Gastroesophageal sphincter (tissue), 4 donors: ENCODE measurements around the gene REM1. TPM values are rescaled to one million over a fixed set of nuclear protein-coding genes. Genes with fewer than 3 reads are reported as not detected.

Source experiments
- ATAC-seq: fragments of 150-250 bp; one replicate; pipeline ENCODE4 v1.9.1; 2016; ENCODE audit warnings: mild to moderate bottlenecking, moderate library complexity
- H3K27ac ChIP-seq, 4 donors: fragments of 200-600 bp; sonication (generic) in 3 of 4; 1 replicate in 3 of 4; 2 replicates in 1 of 4; pipeline ENCODE4 v1.5.1; 2016 to 2019
- H3K27me3 ChIP-seq: fragments of 200-600 bp; sonication (generic); one replicate; pipeline ENCODE4 v1.5.1; 2019
- H3K36me3 ChIP-seq, 2 donors: fragments of 200-600 bp; sonication (generic); one replicate each; pipeline ENCODE4 v1.5.1; 2019; ENCODE audit warnings: control low read depth in 1 of 2
- H3K4me1 ChIP-seq, 3 donors: fragments of 200-600 bp; sonication (generic); 1 replicate in 2 of 3; 2 replicates in 1 of 3; pipeline ENCODE4 v1.5.1; 2016 to 2019; ENCODE audit warnings: control low read depth in 2 of 3
- H3K4me3 ChIP-seq, 2 donors: fragments of 200-600 bp; sonication (generic); one replicate each; pipeline ENCODE4 v1.5.1; 2019; ENCODE audit warnings: mild to moderate bottlenecking in 1 of 2, moderate library complexity in 1 of 2
- H3K9me3 ChIP-seq, 3 donors: fragments of 200-600 bp; sonication (generic); one replicate each; pipeline ENCODE4 v1.5.1; 2017 to 2019; ENCODE audit warnings: control low read depth in 2 of 3
- CTCF ChIP-seq, 4 experiments: fragments of 200-600 bp in 2 of 4; fragments of 450-650 bp in 2 of 4; sonication (generic) in 1 of 4; IDR thresholded peaks; one replicate each; pipeline ENCODE4 v1.5.1; 2017 to 2019; ENCODE audit warnings: antibody characterized with exemption in 4 of 4, mild to moderate bottlenecking in 2 of 4, moderate library complexity in 2 of 4
- EP300 ChIP-seq: sonication (generic); formaldehyde crosslinking; IDR thresholded peaks from one replicate; pipeline ENCODE4 v1.6.1; 2017; ENCODE audit warnings: antibody characterized with exemption, mild to moderate bottlenecking
- POLR2A ChIP-seq, 2 donors: fragments of 450-650 bp; IDR thresholded peaks; one replicate each; pipeline ENCODE4 v1.6.1; 2017; ENCODE audit warnings: antibody characterized with exemption in 2 of 2, mild to moderate bottlenecking in 2 of 2, moderate library complexity in 1 of 2
- POLR2AphosphoS5 ChIP-seq: sonication (generic); formaldehyde crosslinking; IDR thresholded peaks from one replicate; pipeline ENCODE4 v1.6.1; 2017; ENCODE audit warnings: antibody characterized with exemption
- WGBS, 2 donors: methylation state at CpG; one replicate each; pipeline ENCODE4 v1.1.5; 2018; ENCODE audit warnings: low coverage in 1 of 2; 5-methylcytosine and 5-hydroxymethylcytosine counted together
- total RNA-seq, 4 donors: library from RNA; depleted of rRNA; stranded (reverse); fragments of >200 nt; gene quantifications; one replicate each; pipeline ENCODE4 v1.1.0, GENCODE V29; 2016

The REM1 gene
- total RNA-seq, 4 donors from 2014 or later: 3.2 to 7.1 (median 5.4) TPM

- Histone ChIP-seq H3K4me1 (peaks cover 0 to 25% (median 8%) of the 10 kb centered on the region in 3 donors), H3K9me3 (no peaks in the 10 kb centered on the region), H3K27me3 (no peaks in the 10 kb centered on the region), H3K4me3 (no peak overlapping the region), H3K36me3 (no peaks in the 10 kb centered on the region), H3K27ac (no peak overlapping the region)
- no peak for ATAC-seq
- no peak for TF ChIP-seq POLR2A (IDR thresholded peaks at IDR 0.05)
- TF ChIP-seq POLR2AphosphoS5: no peak
- TF ChIP-seq CTCF (IDR thresholded peaks at IDR 0.05): no peak
- no peak for TF ChIP-seq EP300
- WGBS, 2 donors: 38 to 87% methylated on average over 1 to 3 of the region's 3 CpGs
These were observed 14.1 kb downstream of the REM1 start for GRCh38 chr20:31489152-31489551.

- Histone ChIP-seq H3K27me3 (no peaks in the 10 kb centered on the region), H3K9me3 (no peaks in the 10 kb centered on the region), H3K4me1 (peaks cover 0 to 15% (median 3%) of the 10 kb centered on the region in 3 donors), H3K27ac (no peak overlapping the region), H3K4me3 (no peak overlapping the region), H3K36me3 (no peaks in the 10 kb centered on the region)
- WGBS, 2 donors: 80 to 90% methylated on average over 1 to 2 of the region's 3 CpGs
- TF ChIP-seq POLR2AphosphoS5: no peak
- no peak for TF ChIP-seq POLR2A (IDR thresholded peaks at IDR 0.05)
- no peak for TF ChIP-seq EP300
- TF ChIP-seq CTCF (IDR thresholded peaks at IDR 0.05): no peak
- ATAC-seq: no peak
These were observed 15.7 kb downstream of the REM1 start for GRCh38 chr20:31490752-31491151.

GRCh38 chr20:31494131-31494530 lies 19.0 kb downstream of the REM1 start:
- Histone ChIP-seq H3K27ac (no peak overlapping the region), H3K27me3 (no peaks in the 10 kb centered on the region), H3K4me3 (no peak overlapping the region), H3K36me3 (no peaks in the 10 kb centered on the region), H3K4me1 (peaks cover 0 to 25% (median 3%) of the 10 kb centered on the region in 3 donors), H3K9me3 (no peaks in the 10 kb centered on the region)
- no peak for ATAC-seq
- TF ChIP-seq POLR2AphosphoS5 (no peak), CTCF (IDR thresholded peaks at IDR 0.05) (peak in 2 of 4 experiments; percentile 10 to 28), EP300 (no peak), POLR2A (IDR thresholded peaks at IDR 0.05) (no peak)
- WGBS, 2 donors: 50 to 62% methylated on average over 2 of the region's 2 CpGs

GRCh38 chr20:31496761-31497295 lies 21.7 kb downstream of the REM1 start:
- peak; percentile 81 for ATAC-seq
- H3K36me3 ChIP-seq: no peaks in the 10 kb centered on the region
- H3K9me3 ChIP-seq: no peaks in the 10 kb centered on the region
- no peaks in the 10 kb centered on the region for H3K27me3 ChIP-seq
- H3K4me1 ChIP-seq: peaks cover 0 to 25% (median 3%) of the 10 kb centered on the region in 3 donors
- H3K27ac ChIP-seq: peak overlapping the region; percentile 4 to 76 (median 74)
- H3K4me3 ChIP-seq: peak overlapping the region; percentile 0 to 27
- TF ChIP-seq POLR2AphosphoS5: no peak
- no peak for TF ChIP-seq EP300
- no peak for TF ChIP-seq POLR2A (IDR thresholded peaks at IDR 0.05)
- peak in 1 of 4 experiments; percentile 20 for TF ChIP-seq CTCF (IDR thresholded peaks at IDR 0.05)
- WGBS, 2 donors: 0 to 10% methylated on average over 2 to 4 of the region's 15 CpGs

- WGBS, 2 donors: 18 to 42% methylated on average over 3 of the region's 6 CpGs
- H3K9me3 ChIP-seq: no peaks in the 10 kb centered on the region
- H3K27me3 ChIP-seq: no peaks in the 10 kb centered on the region
- peaks cover 0 to 28% (median 3%) of the 10 kb centered on the region in 3 donors for H3K4me1 ChIP-seq
- H3K36me3 ChIP-seq: no peaks in the 10 kb centered on the region
- no peak for ATAC-seq
- TF ChIP-seq EP300: no peak
- TF ChIP-seq POLR2A (IDR thresholded peaks at IDR 0.05): no peak
- TF ChIP-seq CTCF (IDR thresholded peaks at IDR 0.05): no peak
- H3K4me3 ChIP-seq: no peak overlapping the region
- peak overlapping the region in 3 of 4 donors; percentile 73 to 76 (median 74) for H3K27ac ChIP-seq
These were observed 22.9 kb downstream of the REM1 start for GRCh38 chr20:31497838-31498540.
